Spleen (tissue), 7 donors: ENCODE measurements around the gene FAM222B.

Experiments
- POLR2A ChIP-seq, 3 donors: fragments of 450-650 bp; IDR thresholded peaks; one replicate each; pipeline ENCODE4 v1.5.1; 2017; ENCODE audit warnings: antibody characterized with exemption in 3 of 3, mild to moderate bottlenecking in 1 of 3
- POLR2AphosphoS5 ChIP-seq, 3 donors: sonication (generic); formaldehyde crosslinking; IDR thresholded peaks; one replicate each; pipeline ENCODE4 v1.5.1; 2017; ENCODE audit warnings: antibody characterized with exemption in 3 of 3
- TF ChIP-seq, protein P1 (sequence below), 11 experiments: fragments of 200-600 bp in 7 of 11; fragments of 450-650 bp in 4 of 11; sonication (generic) in 4 of 11; IDR thresholded peaks in 8 of 11; conservative IDR thresholded peaks in 3 of 11; 1 replicate in 7 of 11; 2 replicates in 4 of 11; pipeline versions ENCODE4 v1.4.0 to v1.8.0; 2016 to 2021; ENCODE audit warnings: antibody characterized with exemption in 11 of 11, inconsistent platforms in 4 of 11, mild to moderate bottlenecking in 1 of 11
- donor health status: DM: no; HTN: no; CAD: no; lungs with moderate emphysema.
- donor health status: DM: no; HTN: no; CAD: no.
- donor health status: DM: no; HTN: no; CAD: no.

DNA sequence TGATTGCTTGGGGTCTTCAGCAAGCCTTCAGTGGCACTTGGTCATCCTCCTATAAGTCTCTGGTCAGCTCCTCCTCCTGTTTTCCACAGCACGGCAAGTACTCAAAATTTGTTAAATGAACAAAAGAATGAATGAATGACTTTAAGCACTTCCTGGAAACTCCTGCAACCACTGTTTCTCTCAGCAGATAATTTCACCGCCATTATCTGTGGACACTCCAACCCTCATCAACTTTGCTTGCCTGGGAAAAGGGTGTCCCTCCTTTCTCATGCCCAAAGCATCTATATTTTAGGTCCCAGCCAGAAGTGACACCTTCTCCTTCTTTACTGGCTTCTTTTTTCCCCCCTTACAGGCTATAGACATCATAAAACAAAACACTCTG lies 135.3 kb downstream of the FAM222B start:
- TF ChIP-seq POLR2AphosphoS5 (IDR thresholded peaks at IDR 0.05) (no peak), POLR2A (IDR thresholded peaks at IDR 0.05) (no peak)
- TF ChIP-seq, protein P1, sequence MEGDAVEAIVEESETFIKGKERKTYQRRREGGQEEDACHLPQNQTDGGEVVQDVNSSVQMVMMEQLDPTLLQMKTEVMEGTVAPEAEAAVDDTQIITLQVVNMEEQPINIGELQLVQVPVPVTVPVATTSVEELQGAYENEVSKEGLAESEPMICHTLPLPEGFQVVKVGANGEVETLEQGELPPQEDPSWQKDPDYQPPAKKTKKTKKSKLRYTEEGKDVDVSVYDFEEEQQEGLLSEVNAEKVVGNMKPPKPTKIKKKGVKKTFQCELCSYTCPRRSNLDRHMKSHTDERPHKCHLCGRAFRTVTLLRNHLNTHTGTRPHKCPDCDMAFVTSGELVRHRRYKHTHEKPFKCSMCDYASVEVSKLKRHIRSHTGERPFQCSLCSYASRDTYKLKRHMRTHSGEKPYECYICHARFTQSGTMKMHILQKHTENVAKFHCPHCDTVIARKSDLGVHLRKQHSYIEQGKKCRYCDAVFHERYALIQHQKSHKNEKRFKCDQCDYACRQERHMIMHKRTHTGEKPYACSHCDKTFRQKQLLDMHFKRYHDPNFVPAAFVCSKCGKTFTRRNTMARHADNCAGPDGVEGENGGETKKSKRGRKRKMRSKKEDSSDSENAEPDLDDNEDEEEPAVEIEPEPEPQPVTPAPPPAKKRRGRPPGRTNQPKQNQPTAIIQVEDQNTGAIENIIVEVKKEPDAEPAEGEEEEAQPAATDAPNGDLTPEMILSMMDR (IDR thresholded peaks at IDR 0.05 in 8 of 11, conservative IDR thresholded peaks at IDR 0.05 in 3 of 11): no peak
